ENCODE data around the gene ZNF280A.
"Not testable (repeated sequence)": the region's sequence is repeated elsewhere in the genome, so short reads cannot be mapped to it uniquely, and the experiment has no call there.

Gene ZNF280A

DNA sequence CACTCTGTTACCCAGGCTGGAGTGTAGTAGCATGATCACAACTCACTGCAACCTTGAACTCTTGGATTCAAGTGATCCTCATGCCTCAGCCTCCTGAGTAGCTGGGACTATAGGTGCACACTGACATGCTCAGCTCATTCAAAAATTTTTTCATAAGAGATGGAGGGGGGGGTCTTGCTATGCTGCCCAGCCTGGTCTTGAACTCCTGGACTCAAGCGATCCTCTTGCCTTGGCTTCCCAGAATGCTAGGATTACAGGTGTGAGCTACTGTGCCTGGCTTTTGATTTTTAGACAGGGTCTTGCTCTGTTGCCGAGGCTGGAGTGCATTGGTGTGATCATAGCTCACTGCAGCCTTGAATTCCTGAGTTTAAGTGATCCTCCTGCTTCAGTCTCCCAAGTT, 25.0 kb upstream of the ZNF280A start:
- DNase-seq (ENCODE audit: low read depth), result no peak

DNA sequence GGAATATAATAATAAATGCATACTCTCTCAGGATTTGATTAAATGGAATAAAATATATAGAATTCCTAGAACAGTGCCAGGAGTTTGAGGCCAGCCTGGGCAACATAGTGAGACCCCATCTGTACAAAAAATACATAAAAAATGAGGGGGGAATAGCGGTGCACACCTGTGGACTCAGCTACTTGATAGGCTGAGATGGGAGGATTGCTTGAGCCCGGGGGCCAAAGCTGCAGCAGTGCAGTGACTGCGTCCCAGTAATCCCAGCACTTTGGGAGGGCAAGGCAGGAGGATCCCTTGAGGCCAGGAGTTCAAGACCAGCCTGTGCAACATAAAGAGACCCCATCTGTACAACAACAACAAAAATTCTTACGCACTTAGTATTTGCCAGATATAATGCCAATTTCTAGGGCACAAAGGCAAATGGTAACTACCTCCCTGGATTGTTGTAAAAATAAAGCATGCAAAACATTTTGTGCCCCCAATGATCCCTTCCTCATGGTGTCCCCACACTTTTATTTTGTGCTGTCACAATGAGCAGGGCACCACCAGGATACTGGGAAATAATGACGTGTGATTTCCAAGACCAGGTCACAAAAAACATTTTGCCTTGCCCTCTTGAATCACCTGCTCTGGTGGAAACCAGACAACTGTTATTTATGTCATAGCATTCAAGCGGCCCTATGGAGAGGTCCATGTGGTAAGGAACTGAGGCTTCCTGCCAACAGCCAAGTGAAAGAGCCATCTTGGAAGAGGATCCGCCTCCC, 18.3 kb upstream of the ZNF280A start:
- DNase-seq (ENCODE audit: low read depth), result no peak

- DNase-seq (ENCODE audit: low read depth), result no peak
Observed at GRCh38 chr22:22536916-22537315, 16.8 kb upstream of the ZNF280A start.

DNA sequence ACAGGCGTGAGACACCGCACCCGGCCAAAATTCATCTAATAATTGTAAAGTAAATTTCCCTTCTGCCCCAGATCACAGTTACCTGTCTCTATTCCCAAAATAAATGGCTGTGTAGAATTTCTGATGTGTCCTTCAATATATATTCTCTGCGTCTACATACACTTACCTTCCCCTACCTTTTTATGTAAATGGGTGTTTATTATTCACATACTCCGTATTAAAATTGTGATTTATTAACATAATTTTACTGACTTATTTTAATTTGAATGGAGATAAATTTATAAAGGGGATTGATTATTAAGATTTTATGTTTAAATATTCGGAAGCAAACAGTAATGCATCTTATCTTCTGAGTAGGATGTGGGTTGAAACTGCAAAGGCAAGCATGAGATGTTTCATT, 16.4 kb upstream of the ZNF280A start:
- no peak for DNase-seq (ENCODE audit: low read depth)

DNA sequence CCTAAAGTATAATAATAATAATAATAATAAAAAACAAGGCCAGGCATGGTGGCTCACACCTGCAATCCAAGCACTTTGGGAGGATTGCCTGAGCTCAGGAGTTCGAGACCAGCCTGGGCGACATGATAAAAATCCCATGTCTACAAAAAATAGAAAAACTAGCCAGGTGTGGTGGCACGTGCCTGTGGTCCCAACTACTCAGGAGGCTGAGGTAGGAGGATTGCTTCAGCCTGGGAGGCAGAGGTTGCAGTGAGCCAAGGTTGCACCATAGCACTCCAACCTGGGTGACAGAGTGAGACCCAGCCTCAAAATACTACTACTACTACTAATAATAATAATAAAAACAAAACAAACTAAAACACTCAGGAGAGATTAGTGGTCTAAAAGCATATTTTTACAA, 15.6 kb upstream of the ZNF280A start:
- no peak for DNase-seq (ENCODE audit: low read depth)

GRCh38 chr22:22534604-22535415, 14.7 kb upstream of the ZNF280A start:
- DNase-seq (ENCODE audit: low read depth), result no peak

- DNase-seq (ENCODE audit: low read depth), result no peak
Observed at GRCh38 chr22:22533863-22534262, 13.8 kb upstream of the ZNF280A start.

DNA sequence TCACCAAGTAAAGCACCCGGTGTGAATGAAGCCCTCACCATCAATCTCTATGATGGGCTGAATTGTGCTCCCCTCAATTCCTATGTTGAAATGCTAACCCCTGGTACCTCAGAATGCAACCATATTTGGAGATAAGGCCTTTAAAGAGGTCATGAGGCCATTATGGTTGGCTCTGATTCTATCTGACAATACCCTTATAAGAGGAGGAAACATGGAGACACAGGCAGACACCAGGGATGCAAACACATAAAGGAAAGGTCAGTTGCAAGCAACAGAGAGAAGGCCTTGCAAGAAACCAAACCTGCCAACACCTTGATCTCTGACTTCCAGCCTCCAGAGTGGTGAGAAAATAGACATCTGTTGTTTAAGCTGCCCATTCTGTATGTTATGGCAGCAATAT, 13.3 kb upstream of the ZNF280A start:
- no peak for DNase-seq (ENCODE audit: low read depth)

- DNase-seq (ENCODE audit: low read depth), result not testable (repeated sequence)
Observed at GRCh38 chr22:22532547-22533071, 12.5 kb upstream of the ZNF280A start.

- no peak for DNase-seq (ENCODE audit: low read depth)
Observed at GRCh38 chr22:22531770-22532546, 11.9 kb upstream of the ZNF280A start.

DNA sequence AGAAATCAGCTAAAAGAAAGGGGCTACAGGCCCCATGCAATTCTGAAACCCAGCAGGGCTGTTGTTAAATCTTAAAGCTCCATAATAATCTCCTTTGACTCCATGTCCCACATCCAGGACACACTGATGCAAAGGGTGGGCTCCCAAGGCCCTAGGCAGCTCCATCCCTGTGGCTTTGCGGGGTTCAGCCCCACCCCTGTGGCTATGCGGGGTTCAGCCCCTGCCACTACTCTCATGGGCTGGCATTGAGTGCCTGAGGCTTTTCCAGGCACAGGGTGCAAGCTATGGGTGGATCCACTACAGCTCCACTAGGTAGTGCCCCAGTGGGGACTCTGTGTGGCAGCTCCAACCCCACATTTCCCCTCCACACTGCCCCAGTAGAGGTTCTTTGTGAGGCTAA, 8.7 kb upstream of the ZNF280A start:
- no peak for DNase-seq (ENCODE audit: low read depth)

DNA sequence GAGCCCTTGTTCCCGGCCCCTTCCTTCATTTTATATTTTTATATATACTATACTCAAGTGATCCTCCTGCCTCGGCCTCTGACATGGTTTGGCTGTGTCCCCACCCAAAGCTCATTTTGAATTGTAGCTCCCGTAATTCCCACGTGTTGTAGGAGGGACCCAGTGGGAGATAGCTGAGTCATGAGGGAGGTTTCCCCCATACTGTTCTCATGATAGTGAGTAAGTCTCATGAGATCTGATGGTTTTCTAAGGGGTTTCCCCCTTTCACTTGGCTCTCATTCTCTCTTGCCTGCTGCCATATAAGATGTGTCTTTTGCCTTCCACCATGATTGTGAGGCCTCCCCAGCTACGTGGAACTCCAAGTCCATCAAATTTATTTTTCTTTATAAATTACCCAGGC, 7.2 kb upstream of the ZNF280A start:
- DNase-seq (ENCODE audit: low read depth), result no peak

GRCh38 chr22:22526125-22526912, 6.2 kb upstream of the ZNF280A start:
- DNase-seq (ENCODE audit: low read depth), result no peak

- no peak for DNase-seq (ENCODE audit: low read depth)
Observed at GRCh38 chr22:22523494-22523893, 3.4 kb upstream of the ZNF280A start.

DNA sequence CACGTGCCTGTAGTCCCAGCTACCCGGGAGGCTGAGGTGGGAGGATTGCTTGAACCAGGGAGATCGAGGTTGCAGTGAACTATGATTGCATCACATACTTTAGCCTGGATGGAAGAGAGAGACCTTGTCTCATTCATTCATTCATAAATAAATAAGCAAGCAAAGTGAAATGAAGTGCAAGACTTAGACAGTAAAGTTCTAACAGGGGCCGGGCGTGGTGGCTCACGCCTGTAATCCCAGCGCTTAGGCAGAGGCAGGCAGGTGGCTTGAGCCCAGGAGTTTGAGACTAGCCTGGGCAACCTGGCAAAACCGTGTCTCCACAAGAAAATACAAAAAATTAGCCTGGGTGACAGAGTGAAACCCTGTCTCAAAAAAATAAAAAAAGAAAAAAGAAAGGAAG, 1.6 kb upstream of the ZNF280A start:
- DNase-seq (ENCODE audit: low read depth), result no peak

DNA sequence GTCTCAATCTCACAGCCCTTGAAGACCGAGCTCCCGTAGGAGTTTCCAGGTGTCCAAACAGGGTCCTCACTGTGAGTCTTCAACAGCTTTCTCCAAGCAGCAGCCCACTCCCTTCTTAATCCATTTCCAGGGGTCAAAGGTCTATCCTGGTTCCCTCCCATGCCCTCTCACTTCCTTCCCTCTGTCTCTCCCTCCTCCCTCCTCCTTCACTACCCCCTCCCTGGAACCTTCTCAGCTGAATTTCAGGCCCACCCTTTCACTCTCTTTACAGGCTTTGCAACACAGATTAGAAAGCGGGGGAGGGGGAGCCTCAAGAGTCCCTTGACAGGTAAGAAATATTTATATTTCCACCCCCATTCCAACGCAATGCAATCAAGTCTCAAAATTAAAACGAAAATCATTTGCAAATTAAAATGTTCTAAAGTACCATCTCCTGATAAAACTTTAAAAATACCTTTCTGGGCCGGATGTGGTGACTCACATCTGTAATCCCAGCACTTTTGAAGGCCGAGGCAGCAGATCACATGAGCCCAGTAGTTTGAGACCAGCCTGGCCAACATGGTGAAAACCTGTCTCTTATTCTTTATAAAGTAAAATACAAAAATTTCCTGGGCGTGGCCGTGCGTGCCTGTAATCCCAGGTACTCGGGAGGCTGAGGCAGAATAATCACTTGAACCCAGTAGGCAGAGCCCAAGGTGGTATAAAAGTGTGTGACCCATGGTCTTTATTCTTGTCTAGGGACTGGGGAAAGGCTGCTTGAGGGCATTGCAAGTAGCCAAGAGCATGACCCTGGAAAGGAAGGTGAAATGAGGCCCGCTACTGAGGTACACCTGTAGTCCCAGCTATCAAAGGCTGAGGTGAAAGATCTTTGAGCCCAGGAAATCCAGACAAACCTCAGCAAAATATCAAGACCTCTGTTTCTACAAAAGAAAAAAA, 865 bp upstream of the ZNF280A start:
- no peak for DNase-seq (ENCODE audit: low read depth)

DNA sequence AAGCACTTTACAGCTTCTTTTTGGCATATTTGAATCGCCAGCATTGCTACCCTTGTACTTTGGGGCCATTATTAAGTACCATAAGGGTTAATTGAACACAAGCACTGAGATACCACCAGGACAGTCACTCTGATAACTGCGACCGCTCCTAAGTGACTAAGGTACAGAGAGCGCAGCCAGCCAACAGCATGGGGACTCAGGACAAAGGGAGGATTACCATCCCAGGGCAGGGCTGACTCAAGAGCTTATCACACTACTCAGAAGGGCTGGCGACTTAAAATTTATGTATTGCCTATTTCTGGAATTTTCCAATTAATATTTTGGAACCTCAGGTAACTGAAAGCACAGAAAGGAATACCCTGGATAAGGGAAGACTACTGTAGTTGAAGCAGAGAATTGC, 479 bp downstream of the ZNF280A start:
- DNase-seq (ENCODE audit: low read depth), result no peak

- DNase-seq (ENCODE audit: low read depth), result no peak
Observed at GRCh38 chr22:22516992-22517391, 3.1 kb downstream of the ZNF280A start.

DNA sequence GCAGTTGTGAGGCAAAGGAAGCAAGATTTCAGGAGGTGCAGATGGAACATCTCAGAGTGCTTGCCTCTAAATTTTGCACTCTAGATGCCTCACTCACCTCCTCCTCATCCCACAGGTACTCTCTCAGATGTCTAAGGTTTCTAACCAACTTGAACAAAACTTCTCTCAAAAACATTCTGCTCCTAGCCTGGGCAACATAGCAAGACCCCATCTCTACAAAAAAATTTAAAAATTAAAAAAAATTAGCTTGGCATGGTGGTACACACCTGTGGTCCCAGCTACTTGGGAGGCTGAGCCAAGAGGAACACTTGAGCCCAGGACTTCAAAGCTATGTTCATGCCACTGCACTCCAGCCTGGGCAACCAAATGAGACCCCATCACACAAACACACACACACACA, 4.2 kb downstream of the ZNF280A start:
- no peak for DNase-seq (ENCODE audit: low read depth)

DNA sequence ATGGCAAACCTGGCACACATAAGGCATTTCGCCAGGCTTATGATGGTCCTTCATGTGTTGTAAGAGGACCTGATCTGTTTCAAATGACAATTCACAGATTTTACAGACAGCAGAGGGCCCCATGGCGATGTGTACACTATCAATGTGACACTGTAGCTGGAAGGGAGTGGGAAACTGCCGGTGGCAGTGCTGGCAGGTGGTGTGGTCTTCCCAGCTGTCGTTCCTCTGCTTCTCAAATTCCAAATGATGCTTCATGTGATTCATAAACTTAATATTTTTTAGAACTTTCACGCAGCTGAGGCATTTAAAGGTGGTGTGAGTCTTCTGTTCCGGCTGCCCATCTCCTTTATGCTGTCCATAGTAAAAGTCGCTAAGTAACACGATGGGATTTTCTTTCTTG, 5.6 kb downstream of the ZNF280A start:
- not testable (repeated sequence) for DNase-seq (ENCODE audit: low read depth)

DNA sequence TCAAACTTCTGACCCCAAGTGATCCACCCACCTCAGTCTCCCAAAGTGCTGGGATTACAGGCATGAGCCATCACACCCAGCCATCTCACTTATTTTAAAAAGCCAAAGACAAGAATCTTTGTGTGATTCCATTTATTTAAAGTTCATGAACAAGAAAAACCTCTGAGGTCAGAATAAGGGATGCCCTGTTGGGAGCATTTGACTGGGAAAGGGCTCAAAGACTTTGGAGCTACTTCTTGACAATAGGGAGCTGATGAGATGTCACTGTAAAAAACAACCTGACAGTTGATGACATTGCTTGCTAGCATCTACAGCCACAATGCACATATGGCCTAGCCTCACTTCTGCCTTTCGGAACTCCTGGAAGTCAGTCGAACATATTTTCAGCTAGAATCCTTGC, 6.5 kb downstream of the ZNF280A start:
- DNase-seq (ENCODE audit: low read depth), result no peak

Measured in stimulated activated CD8-positive, alpha-beta memory T cell treated with anti-CD3 and anti-CD28 coated beads, Interleukin-12 subunit alpha, Interleukin-12 subunit beta, amount 100 ng/mL, for 4 hours (primary cell).